ENCODE data around the gene SMIM44. TPM values are rescaled to one million over a fixed set of nuclear protein-coding genes. Genes with fewer than 3 reads are reported as not detected.

Gene SMIM44
- total and polyA plus RNA-seq, 2 donors (not counting 1 experiment from before 2014, with no cell fraction given) = not detected

DNA sequence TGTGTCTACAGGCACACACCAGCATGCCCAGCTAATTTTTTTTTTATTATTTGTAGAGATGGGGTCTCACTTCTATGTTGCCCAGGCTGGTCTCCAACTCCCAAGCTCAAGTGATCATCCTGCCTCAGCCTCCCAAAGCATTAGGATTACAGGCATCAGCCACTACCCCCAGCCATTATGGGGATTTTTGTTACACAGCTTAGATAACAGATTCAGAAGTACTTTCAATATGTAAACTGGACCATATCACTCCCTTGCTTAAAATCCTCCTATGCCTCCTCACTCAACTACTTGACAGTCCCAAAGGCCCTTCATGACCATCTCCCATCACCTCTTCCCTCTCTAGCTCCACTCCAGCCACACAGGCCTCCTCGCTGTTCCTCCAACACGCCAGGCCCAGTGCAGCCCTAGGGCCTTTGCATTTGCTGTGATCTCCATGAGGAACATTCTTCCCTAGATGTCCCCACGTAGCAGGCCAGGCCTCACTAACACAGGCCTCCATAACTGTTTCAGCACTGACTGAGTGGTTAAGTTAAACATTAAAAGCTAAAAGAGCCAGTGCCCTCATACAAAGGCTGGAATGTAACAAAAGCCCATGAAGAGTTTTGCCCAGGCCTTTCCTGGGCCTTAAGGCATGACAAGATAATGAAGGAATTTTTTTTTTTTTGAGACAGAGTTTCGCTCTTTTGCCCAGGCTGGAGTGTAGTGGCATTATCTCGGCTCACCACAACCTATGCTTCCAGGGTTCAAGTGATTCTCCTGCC, 14.7 kb upstream of the SMIM44 start:
- CTCF ChIA-PET = no interaction called here
- peaks cover 18% of the 10 kb centered on the region for H3K4me1 Mint-ChIP-seq

More for the DNA sequence above, 14.7 kb upstream of the SMIM44 start:
- H3K79me2 ChIP-seq (ENCODE audit: control insufficient read depth, insufficient read depth, low read length) = peaks cover 36% of the 10 kb centered on the region
- DNase-seq (no peak), ATAC-seq (ENCODE audit: low read depth) (no peak)
- H3K4me3 ChIP-seq (ENCODE audit: control extremely low read depth in 1 of 5, extremely low read depth in 1 of 5, insufficient read depth in 1 of 5, low read depth in 2 of 5, low read length in 4 of 5) = no peak overlapping the region
- TF ChIP-seq, protein P1, sequence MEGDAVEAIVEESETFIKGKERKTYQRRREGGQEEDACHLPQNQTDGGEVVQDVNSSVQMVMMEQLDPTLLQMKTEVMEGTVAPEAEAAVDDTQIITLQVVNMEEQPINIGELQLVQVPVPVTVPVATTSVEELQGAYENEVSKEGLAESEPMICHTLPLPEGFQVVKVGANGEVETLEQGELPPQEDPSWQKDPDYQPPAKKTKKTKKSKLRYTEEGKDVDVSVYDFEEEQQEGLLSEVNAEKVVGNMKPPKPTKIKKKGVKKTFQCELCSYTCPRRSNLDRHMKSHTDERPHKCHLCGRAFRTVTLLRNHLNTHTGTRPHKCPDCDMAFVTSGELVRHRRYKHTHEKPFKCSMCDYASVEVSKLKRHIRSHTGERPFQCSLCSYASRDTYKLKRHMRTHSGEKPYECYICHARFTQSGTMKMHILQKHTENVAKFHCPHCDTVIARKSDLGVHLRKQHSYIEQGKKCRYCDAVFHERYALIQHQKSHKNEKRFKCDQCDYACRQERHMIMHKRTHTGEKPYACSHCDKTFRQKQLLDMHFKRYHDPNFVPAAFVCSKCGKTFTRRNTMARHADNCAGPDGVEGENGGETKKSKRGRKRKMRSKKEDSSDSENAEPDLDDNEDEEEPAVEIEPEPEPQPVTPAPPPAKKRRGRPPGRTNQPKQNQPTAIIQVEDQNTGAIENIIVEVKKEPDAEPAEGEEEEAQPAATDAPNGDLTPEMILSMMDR (IDR thresholded peaks at IDR 0.05) = no peak
- no peak for TF ChIP-seq EZH2 (IDR thresholded peaks at IDR 0.05; ENCODE audit: borderline replicate concordance, insufficient read depth, low read depth, low read length, poor library complexity, severe bottlenecking)
- H3K9ac ChIP-seq (ENCODE audit: low read length) = no peak overlapping the region
- H3K9me3 ChIP-seq (ENCODE audit: control extremely low read depth in 1 of 3, control insufficient read depth in 2 of 3, insufficient read depth in 1 of 3, low read length in 2 of 3) = no peaks in the 10 kb centered on the region
- WGBS (ENCODE audit: insufficient coverage) = 100% methylated on average over 3 of the region's 5 CpGs
- no peaks in the 10 kb centered on the region for H3K9me3 Mint-ChIP-seq (ENCODE audit: insufficient read depth)
- no peak overlapping the region for H2AFZ ChIP-seq (ENCODE audit: insufficient read depth, low read depth, low read length, poor library complexity, severe bottlenecking)
- H3K27me3 ChIP-seq (replicated peaks in 1 of 4; ENCODE audit: control extremely low read depth in 1 of 4, control insufficient read depth in 3 of 4, insufficient read depth in 4 of 4, low read length in 3 of 4) = no peaks in the 10 kb centered on the region
- no peak overlapping the region for H3K27ac Mint-ChIP-seq
- POLR2A ChIA-PET = interaction anchor here (0.7 kb wide), 1 partner anchor 63 kb away, joined by 4 read pairs; no protein-coding TSS in a partner anchor
- no peak overlapping the region for H3K4me3 Mint-ChIP-seq
- H3K27ac ChIP-seq (ENCODE audit: low read length in 2 of 2) = no peak overlapping the region
- H3K36me3 ChIP-seq (replicated peaks in 1 of 2; ENCODE audit: control extremely low read depth in 1 of 2, control insufficient read depth in 1 of 2, extremely low read depth in 1 of 2, insufficient read depth in 2 of 2, low read length in 1 of 2) = peaks cover 0 to 26% of the 10 kb centered on the region in 2 experiments
- H3K4me2 ChIP-seq (replicated peaks; ENCODE audit: low read depth, low read length, poor library complexity, severe bottlenecking) = no peak overlapping the region
- H3K4me1 ChIP-seq (ENCODE audit: control insufficient read depth in 2 of 2, insufficient read depth in 2 of 2, low read length in 2 of 2) = peaks cover 10 to 15% of the 10 kb centered on the region in 2 donors
- no peaks in the 10 kb centered on the region for H3K27me3 Mint-ChIP-seq
- intact Hi-C loops (cut with micrococcal nuclease) = no loop called here
- no peaks in the 10 kb centered on the region for H4K20me1 ChIP-seq (ENCODE audit: control insufficient read depth, insufficient read depth, low read length, poor library complexity, severe bottlenecking)

Data from B cell (primary cell).